Measurements from ENCODE around the gene MEF2D.
A peak's percentile ranks its signal among the peaks of the same experiment; 100 is the strongest.

The MEF2D gene

DNA sequence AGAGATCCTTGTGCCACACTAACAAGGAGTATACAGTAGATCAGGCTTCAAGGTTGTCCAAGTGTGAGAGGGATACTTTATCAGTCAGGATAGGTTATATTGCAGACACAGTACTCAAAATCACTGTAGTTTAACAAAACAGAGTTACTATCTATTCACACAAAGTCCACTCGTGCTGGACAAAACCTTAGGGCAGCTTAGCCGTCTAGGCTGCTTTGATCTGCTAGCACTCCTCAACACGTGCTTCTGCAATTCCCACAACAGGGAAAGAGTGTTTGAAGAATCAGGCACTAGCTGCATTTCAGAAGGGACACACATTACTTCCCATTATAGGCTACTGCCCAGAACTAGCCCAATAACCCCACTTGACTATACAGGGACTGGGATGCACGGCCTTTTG, 39.5 kb downstream of the MEF2D start:
- Histone ChIP-seq H3K9ac (ENCODE audit: low read length) (no peak overlapping the region), H3K4me1 (ENCODE audit: low read length) (peaks cover 6% of the 10 kb centered on the region), H3K4me3 (ENCODE audit: low read length) (no peak overlapping the region), H3K79me2 (ENCODE audit: low read length) (no peaks in the 10 kb centered on the region), H2AFZ (ENCODE audit: low read depth, low read length) (no peak overlapping the region), H4K20me1 (ENCODE audit: insufficient read depth, low read length) (no peaks in the 10 kb centered on the region), H3K27ac (ENCODE audit: low read length) (no peak overlapping the region), H3K27me3 (ENCODE audit: low read depth, low read length) (no peaks in the 10 kb centered on the region), H3K4me2 (ENCODE audit: low read length) (no peak overlapping the region), H3K9me3 (ENCODE audit: insufficient read depth, low read length) (no peaks in the 10 kb centered on the region), H3K36me3 (replicated peaks; ENCODE audit: low read depth, low read length) (peaks cover 11% of the 10 kb centered on the region)
- TF ChIP-seq, protein P1, sequence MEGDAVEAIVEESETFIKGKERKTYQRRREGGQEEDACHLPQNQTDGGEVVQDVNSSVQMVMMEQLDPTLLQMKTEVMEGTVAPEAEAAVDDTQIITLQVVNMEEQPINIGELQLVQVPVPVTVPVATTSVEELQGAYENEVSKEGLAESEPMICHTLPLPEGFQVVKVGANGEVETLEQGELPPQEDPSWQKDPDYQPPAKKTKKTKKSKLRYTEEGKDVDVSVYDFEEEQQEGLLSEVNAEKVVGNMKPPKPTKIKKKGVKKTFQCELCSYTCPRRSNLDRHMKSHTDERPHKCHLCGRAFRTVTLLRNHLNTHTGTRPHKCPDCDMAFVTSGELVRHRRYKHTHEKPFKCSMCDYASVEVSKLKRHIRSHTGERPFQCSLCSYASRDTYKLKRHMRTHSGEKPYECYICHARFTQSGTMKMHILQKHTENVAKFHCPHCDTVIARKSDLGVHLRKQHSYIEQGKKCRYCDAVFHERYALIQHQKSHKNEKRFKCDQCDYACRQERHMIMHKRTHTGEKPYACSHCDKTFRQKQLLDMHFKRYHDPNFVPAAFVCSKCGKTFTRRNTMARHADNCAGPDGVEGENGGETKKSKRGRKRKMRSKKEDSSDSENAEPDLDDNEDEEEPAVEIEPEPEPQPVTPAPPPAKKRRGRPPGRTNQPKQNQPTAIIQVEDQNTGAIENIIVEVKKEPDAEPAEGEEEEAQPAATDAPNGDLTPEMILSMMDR (IDR thresholded peaks at IDR 0.05; ENCODE audit: low read depth, low read length): no peak
- no peak for TF ChIP-seq EZH2phosphoT487 (IDR thresholded peaks at IDR 0.05; ENCODE audit: low read depth)

- no peak overlapping the region for H2AFZ ChIP-seq (ENCODE audit: low read depth, low read length)
- H3K9me3 ChIP-seq (ENCODE audit: insufficient read depth, low read length): no peaks in the 10 kb centered on the region
- H3K27ac ChIP-seq (ENCODE audit: low read length): no peak overlapping the region
- peaks cover 8% of the 10 kb centered on the region for H3K4me1 ChIP-seq (ENCODE audit: low read length)
- TF ChIP-seq, protein P1 (IDR thresholded peaks at IDR 0.05; ENCODE audit: low read depth, low read length): no peak
- no peak for TF ChIP-seq EZH2phosphoT487 (IDR thresholded peaks at IDR 0.05; ENCODE audit: low read depth)
- H3K27me3 ChIP-seq (ENCODE audit: low read depth, low read length): no peaks in the 10 kb centered on the region
- H3K4me3 ChIP-seq (ENCODE audit: low read length): no peak overlapping the region
- H3K36me3 ChIP-seq (replicated peaks; ENCODE audit: low read depth, low read length): peaks cover 11% of the 10 kb centered on the region
- no peak overlapping the region for H3K4me2 ChIP-seq (ENCODE audit: low read length)
- no peak overlapping the region for H3K9ac ChIP-seq (ENCODE audit: low read length)
- no peaks in the 10 kb centered on the region for H4K20me1 ChIP-seq (ENCODE audit: insufficient read depth, low read length)
- no peaks in the 10 kb centered on the region for H3K79me2 ChIP-seq (ENCODE audit: low read length)
Measured at GRCh38 chr1:156460525-156460924, 40.0 kb downstream of the MEF2D start.

DNA sequence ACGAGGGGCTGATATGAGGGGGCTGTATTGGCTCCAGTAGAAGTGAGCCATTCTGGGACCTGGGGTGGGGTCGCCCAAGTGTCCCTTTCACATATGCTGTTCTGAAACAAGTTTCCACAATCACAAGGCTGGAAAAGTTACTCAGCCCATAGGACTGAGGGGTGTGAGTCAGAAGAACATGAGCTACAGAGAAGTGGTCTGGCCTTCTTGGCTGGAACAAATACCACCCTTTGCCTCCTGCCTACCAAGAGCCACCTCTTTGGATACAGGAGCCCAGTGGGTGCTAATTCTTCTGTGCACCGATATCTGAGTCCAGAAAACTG, 42.4 kb downstream of the MEF2D start:
- peaks cover 8% of the 10 kb centered on the region for H3K4me1 ChIP-seq (ENCODE audit: low read length)
- H3K36me3 ChIP-seq (replicated peaks; ENCODE audit: low read depth, low read length): no peaks in the 10 kb centered on the region
- no peak for TF ChIP-seq EZH2phosphoT487 (IDR thresholded peaks at IDR 0.05; ENCODE audit: low read depth)
- H3K79me2 ChIP-seq (ENCODE audit: low read length): no peaks in the 10 kb centered on the region
- no peaks in the 10 kb centered on the region for H3K9me3 ChIP-seq (ENCODE audit: insufficient read depth, low read length)
- H3K4me2 ChIP-seq (ENCODE audit: low read length): 0 out of 2 replicates have a peak overlapping the region, but pooled peaks have one; percentile 90
- H3K9ac ChIP-seq (ENCODE audit: low read length): no peak overlapping the region
- H3K4me3 ChIP-seq (ENCODE audit: low read length): 0 out of 2 replicates have a peak overlapping the region, but pooled peaks have one; percentile 80
- no peak overlapping the region for H3K27ac ChIP-seq (ENCODE audit: low read length)
- no peaks in the 10 kb centered on the region for H3K27me3 ChIP-seq (ENCODE audit: low read depth, low read length)
- no peaks in the 10 kb centered on the region for H4K20me1 ChIP-seq (ENCODE audit: insufficient read depth, low read length)
- H2AFZ ChIP-seq (ENCODE audit: low read depth, low read length): no peak overlapping the region

DNA sequence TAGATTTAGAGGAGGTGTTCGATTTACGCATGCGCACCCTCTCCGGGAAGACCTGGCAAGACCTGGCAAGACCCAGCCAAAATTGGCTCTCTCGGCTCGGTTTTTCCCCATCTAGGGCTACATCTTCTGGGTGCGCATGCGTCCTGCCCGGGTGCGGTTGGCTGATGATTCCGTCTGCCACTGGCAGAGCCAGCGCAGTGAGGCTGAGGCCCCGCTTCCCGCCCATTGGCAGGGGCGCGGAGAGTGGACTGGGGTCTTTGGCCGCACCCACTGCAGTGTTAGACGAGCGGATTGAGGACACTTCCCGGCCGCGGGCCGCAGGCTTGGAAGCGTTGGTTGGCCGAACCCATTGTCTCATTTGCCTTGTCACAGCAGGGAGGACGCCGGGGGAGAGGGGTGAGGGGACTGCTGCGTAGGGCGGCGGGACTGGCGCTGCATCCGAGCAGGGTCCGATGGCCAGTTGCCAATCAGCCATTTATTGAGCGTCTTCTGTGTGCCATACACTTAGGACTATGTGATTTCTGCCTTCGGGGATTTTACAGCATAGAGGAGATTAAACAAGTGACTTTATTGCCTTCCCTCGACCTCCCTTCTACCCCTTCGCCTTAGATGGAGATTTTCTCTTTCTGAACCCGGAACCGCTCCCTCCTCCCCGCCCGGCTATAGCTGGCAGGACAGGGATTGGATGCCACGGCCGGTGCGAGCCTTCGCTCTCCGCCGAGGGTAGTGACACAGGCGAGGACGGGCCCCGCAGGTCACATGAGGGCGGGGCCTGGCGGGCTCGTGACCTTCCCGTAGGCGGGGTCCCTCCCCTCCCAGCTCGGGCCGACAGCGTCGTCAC, 43.7 kb downstream of the MEF2D start:
- H3K4me3 ChIP-seq (ENCODE audit: low read length): peak overlapping the region; percentile 80
- peak overlapping the region; percentile 91 for H3K27ac ChIP-seq (ENCODE audit: low read length)
- peaks cover 11% of the 10 kb centered on the region for H3K4me1 ChIP-seq (ENCODE audit: low read length)
- no peaks in the 10 kb centered on the region for H3K79me2 ChIP-seq (ENCODE audit: low read length)
- H3K4me2 ChIP-seq (ENCODE audit: low read length): peak overlapping the region; percentile 90
- H2AFZ ChIP-seq (ENCODE audit: low read depth, low read length): peak overlapping the region; percentile 5; the same call in 1 of the 2 replicates
- H4K20me1 ChIP-seq (ENCODE audit: insufficient read depth, low read length): no peaks in the 10 kb centered on the region
- TF ChIP-seq, protein P1 (IDR thresholded peaks at IDR 0.05; ENCODE audit: low read depth, low read length): no peak
- TF ChIP-seq EZH2phosphoT487 (IDR thresholded peaks at IDR 0.05; ENCODE audit: low read depth): no peak
- H3K9me3 ChIP-seq (ENCODE audit: insufficient read depth, low read length): no peaks in the 10 kb centered on the region
- peak overlapping the region; percentile 95 for H3K9ac ChIP-seq (ENCODE audit: low read length)
- H3K27me3 ChIP-seq (ENCODE audit: low read depth, low read length): no peaks in the 10 kb centered on the region; the same call in 1 of the 2 replicates
- H3K36me3 ChIP-seq (replicated peaks; ENCODE audit: low read depth, low read length): no peaks in the 10 kb centered on the region

Measured in OCI-LY3 (cell line).